Endothelial cell (in vitro differentiated cells): ENCODE data around the gene FN3K. TPM values are rescaled to one million over a fixed set of nuclear protein-coding genes. Genes with fewer than 3 reads are reported as not detected.
A peak's percentile ranks its signal among the peaks of the same experiment; 100 is the strongest.

Experiments
- DNase-seq: peaks from one replicate; pipeline ENCODE4 v3.0.0; 2021; ENCODE audit warnings: low spot score
- H3K27ac Mint-ChIP-seq: one replicate; pipeline ENCODE4 v1.8.0; 2021; ENCODE audit warnings: mixed read lengths, inconsistent platforms; ENCODE audit not compliant: unreplicated experiment
- H3K27me3 Mint-ChIP-seq: one replicate; pipeline ENCODE4 v1.8.0; 2021; ENCODE audit warnings: mild to moderate bottlenecking, moderate library complexity, mixed read lengths, inconsistent platforms; ENCODE audit not compliant: unreplicated experiment
- H3K36me3 Mint-ChIP-seq: one replicate; pipeline ENCODE4 v1.8.0; 2021; ENCODE audit warnings: mild to moderate bottlenecking, low read depth, mixed read lengths, inconsistent platforms; ENCODE audit not compliant: unreplicated experiment
- H3K4me1 Mint-ChIP-seq: one replicate; pipeline ENCODE4 v1.8.0; 2021; ENCODE audit warnings: mild to moderate bottlenecking, mixed read lengths, inconsistent platforms; ENCODE audit not compliant: unreplicated experiment
- H3K4me3 Mint-ChIP-seq: one replicate; pipeline ENCODE4 v1.8.0; 2021; ENCODE audit warnings: mild to moderate bottlenecking, mixed read lengths, inconsistent platforms; ENCODE audit not compliant: unreplicated experiment
- H3K9me3 Mint-ChIP-seq: one replicate; pipeline ENCODE4 v1.8.0; 2021; ENCODE audit warnings: mixed read lengths, inconsistent platforms; ENCODE audit not compliant: unreplicated experiment
- CTCF ChIP-seq: fragments of 200-600 bp; sonication (generic); IDR thresholded peaks from one replicate; pipeline ENCODE4 v1.5.0; 2021; ENCODE audit warnings: antibody characterized with exemption; ENCODE audit not compliant: unreplicated experiment
- long read RNA-seq: library from polyadenylated mRNA; unstranded; transcript quantifications from one replicate; pipeline ENCODE4 v2.0.0, GENCODE V29; 2020; ENCODE audit not compliant: unreplicated experiment
- total RNA-seq: library from RNA; stranded (reverse); fragmentation: NEBNext Ultra II Directional; extraction: Animal tissue kit (Norgen Biotek cat#: 25700); gene quantifications from one replicate; pipeline ENCODE4 v1.2.1, GENCODE V29; 2021; ENCODE audit not compliant: unreplicated experiment

The FN3K gene
- 10.6 TPM for total RNA-seq
- long read RNA-seq, partial matches to known transcripts: 0 of 1 reads
- long read RNA-seq, other reads (novel, unspliced or antisense): 1 of 1 reads

- Mint-ChIP-seq H3K36me3 (peaks cover 18% of the 10 kb centered on the region), H3K27ac (no peak within 1 kb of the TSS), H3K27me3 (peaks cover 4% of the 10 kb centered on the region), H3K4me3 (peak within 1 kb of the TSS; percentile 85), H3K9me3 (peaks cover 3% of the 10 kb centered on the region), H3K4me1 (peaks cover 3% of the 10 kb centered on the region)
- TF ChIP-seq CTCF: no peak
- peak; percentile 66 for DNase-seq
Observed at GRCh38 chr17:82734987-82735866, at the start of gene FN3K. Gene FN3K, plus strand, starts transcription at chr17:82735615. Its CDS starts 22 bp downstream, at chr17:82735637.

GRCh38 chr17:82686366-82687324 lies 48.8 kb upstream of the FN3K start:
- DNase-seq: no peak
- Mint-ChIP-seq H3K4me3 (no peak overlapping the region), H3K27me3 (peaks cover 3% of the 10 kb centered on the region), H3K36me3 (peaks cover 8% of the 10 kb centered on the region), H3K27ac (no peak overlapping the region), H3K9me3 (peaks cover 5% of the 10 kb centered on the region), H3K4me1 (no peaks in the 10 kb centered on the region)
- no peak for TF ChIP-seq CTCF

GRCh38 chr17:82687375-82687861 lies 48.0 kb upstream of the FN3K start:
- Mint-ChIP-seq H3K27me3 (peaks cover 3% of the 10 kb centered on the region), H3K4me1 (no peaks in the 10 kb centered on the region), H3K4me3 (no peak overlapping the region), H3K27ac (no peak overlapping the region), H3K36me3 (peaks cover 8% of the 10 kb centered on the region), H3K9me3 (no peaks in the 10 kb centered on the region)
- no peak for DNase-seq
- no peak for TF ChIP-seq CTCF

- TF ChIP-seq CTCF: no peak
- Mint-ChIP-seq H3K4me1 (no peaks in the 10 kb centered on the region), H3K27me3 (peaks cover 3% of the 10 kb centered on the region), H3K9me3 (no peaks in the 10 kb centered on the region), H3K4me3 (no peak overlapping the region), H3K36me3 (peaks cover 8% of the 10 kb centered on the region), H3K27ac (no peak overlapping the region)
- no peak for DNase-seq
Observed at GRCh38 chr17:82687871-82688270, 47.5 kb upstream of the FN3K start.
